Measurements from ENCODE around the gene GRIA2.

GRCh38 chr4:157303471-157303960 is 83.0 kb downstream of the GRIA2 start:
- TF ChIP-seq POLR2A (IDR thresholded peaks at IDR 0.05; ENCODE audit: low read length) = no peak
- TF ChIP-seq GATA1 (IDR thresholded peaks at IDR 0.05; ENCODE audit: low read depth, low read length) = no peak

Measured in erythroblast (primary cell).